DMS153 (cell line): ENCODE data around the gene DHRS9.
A peak's percentile ranks its signal among the peaks of the same experiment; 100 is the strongest.
"Not testable (repeated sequence)": the region's sequence is repeated elsewhere in the genome, so short reads cannot be mapped to it uniquely, and the experiment has no call there.

Experiments
- DNase-seq: peaks from one replicate; lab custom pipeline; 2025; lab: John Stamatoyannopoulos, UW

The DHRS9 gene

DNA sequence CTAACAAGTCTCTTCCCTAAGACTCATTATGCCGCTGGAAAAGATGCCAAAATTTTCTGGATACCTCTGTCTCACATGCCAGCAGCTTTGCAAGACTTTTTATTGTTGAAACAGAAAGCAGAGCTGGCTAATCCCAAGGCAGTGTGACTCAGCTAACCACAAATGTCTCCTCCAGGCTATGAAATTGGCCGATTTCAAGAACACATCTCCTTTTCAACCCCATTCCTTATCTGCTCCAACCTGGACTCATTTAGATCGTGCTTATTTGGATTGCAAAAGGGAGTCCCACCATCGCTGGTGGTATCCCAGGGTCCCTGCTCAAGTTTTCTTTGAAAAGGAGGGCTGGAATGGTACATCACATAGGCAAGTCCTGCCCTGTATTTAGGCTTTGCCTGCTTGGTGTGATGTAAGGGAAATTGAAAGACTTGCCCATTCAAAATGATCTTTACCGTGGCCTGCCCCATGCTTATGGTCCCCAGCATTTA, 26.3 kb downstream of the DHRS9 start:
- DNase-seq, result no peak

DNA sequence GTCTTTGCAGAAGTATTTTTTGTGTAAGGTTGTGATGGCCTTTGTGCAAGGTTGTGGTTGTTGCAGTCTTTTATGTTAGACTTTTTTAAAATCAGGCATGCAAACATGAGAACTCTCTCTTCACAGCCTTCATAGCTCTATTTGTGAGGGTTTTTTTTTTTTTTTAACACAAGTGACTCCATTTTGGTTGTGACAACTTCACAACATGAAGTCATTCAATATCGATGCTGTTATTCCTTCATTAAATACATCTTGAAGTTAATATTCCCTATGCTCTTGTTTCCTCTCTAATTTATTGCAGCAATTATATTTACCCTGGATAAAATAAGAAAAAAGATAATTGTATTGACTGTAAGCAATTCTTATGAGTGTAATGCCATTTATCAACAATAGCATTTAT, 35.5 kb downstream of the DHRS9 start:
- DNase-seq, result no peak

DNA sequence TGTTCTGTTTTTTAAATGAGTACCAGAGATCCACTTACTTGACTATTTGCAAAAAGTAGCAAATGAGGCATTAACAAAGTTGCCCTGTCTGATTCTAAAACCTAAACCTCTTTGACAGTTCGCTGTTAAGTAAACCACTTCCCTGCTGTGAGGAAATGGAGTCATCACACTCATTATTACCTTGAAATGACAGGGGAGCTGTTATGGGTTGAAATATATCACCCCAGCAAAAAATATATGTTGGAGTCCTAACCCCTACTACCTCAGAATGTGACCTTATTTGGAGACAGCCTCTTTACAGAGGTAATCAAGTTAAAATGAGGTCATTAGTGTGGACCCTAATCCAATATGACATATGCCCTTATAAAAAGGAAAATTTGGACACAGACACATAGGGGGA, 36.1 kb downstream of the DHRS9 start:
- no peak for DNase-seq

- no peak for DNase-seq
These were observed 36.8 kb downstream of the DHRS9 start for GRCh38 chr2:169106134-169106533.

- DNase-seq, result no peak
These were observed 37.5 kb downstream of the DHRS9 start for GRCh38 chr2:169106563-169107545.

GRCh38 chr2:169107645-169108044, 38.3 kb downstream of the DHRS9 start:
- no peak for DNase-seq

GRCh38 chr2:169108099-169108884, 38.9 kb downstream of the DHRS9 start:
- no peak for DNase-seq

GRCh38 chr2:169109502-169110409, 40.4 kb downstream of the DHRS9 start:
- DNase-seq, result peak; percentile 55

DNA sequence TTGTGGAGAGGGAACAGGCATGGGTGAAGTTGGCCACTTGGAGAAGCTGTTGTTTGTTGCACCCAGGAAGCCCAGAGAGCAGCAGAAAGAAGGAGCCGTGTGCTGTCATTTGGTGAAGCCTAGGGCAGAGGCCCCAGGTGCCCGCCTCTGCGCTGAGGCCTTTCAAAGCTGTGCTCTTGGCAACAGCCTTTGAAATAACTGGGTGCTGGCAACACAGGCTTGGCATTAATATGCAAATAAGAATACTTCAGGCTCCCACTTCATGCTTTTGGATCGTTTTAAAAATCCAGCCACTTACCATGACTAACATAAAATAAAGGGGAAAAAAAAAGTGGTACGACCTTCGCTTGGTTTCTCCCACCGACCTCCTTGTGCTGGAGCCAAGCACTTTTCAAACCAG, 41.1 kb downstream of the DHRS9 start:
- DNase-seq, result no peak

- no peak for DNase-seq
These were observed 41.6 kb downstream of the DHRS9 start for GRCh38 chr2:169110916-169111315.

DNA sequence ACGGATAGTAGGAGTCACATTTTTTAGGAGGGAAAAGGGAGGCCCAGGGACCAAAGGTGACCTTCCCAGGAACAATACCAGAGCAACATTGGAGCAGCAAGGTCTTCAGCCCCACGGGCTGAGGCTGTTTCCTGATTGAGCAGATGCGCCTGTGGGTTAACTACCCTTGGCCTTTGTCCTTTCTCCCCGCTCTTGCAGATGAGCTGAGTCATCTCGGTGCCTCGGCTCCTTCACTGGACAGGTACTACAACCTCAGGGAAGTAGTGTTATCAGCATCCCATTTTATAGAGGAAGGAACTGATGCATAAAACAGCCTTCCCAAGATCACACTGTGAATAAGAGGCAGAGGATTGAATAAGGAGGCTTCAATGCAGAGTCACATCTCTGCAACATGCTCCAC, 43.5 kb downstream of the DHRS9 start:
- no peak for DNase-seq

DNA sequence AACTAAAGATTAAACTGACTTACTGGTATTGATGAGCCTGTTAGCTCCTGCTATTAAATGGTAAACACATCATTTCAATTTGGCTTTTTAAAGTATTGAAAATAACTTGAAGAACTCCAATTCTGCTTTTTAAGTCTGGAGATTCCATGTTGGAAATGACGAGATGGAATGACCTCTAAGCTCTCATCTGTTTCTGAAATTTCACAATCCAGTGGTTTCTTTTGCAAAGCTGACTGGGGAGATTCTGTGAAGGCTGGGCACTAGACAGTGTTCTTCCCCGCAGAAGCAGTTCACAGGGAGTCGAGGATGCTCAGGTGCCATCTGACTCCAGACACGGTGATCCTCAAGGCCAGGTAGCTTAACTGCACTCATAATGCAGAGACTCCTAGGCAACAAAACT, 44.7 kb downstream of the DHRS9 start:
- DNase-seq, result no peak

DNA sequence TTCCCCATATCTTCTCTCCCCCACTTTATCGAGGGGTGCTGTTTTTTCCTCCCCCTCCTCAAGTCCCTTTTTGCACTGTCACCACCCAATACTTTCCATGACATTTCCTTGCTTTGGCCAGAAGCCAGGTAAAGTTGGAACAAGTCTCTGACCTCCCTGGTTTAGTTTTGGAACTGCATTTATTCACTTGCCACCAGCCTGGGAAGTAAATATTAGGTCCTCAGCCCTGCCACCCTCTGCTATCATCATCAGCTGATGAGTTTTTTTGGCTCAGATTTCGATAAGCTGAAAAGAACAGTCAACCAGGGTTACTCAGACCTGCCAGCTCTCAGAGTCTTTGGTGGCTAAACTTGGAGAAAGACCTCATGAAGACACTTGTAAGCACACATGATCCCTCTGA, 47.0 kb downstream of the DHRS9 start:
- DNase-seq, result no peak

GRCh38 chr2:169116993-169117392, 47.6 kb downstream of the DHRS9 start:
- no peak for DNase-seq

DNA sequence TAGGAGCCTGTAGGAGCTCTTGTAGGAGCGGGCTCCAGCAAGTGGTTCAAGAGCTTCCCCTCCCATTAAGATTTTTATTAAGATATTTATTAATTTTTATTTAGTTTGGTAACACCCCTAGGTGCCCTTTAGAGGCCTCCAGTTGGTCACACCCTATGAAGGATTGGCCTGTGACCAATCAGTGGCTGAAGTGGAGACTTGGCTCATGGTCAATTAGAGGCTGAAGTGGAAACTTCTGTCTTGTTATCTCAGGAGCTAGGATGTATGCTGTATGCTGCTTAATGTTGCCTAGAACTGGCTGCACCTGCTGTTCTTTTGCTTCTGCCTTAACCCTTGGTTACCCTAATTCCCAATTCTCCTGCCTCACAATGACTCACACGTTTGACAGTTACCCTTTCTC, 48.7 kb downstream of the DHRS9 start:
- no peak for DNase-seq

DNA sequence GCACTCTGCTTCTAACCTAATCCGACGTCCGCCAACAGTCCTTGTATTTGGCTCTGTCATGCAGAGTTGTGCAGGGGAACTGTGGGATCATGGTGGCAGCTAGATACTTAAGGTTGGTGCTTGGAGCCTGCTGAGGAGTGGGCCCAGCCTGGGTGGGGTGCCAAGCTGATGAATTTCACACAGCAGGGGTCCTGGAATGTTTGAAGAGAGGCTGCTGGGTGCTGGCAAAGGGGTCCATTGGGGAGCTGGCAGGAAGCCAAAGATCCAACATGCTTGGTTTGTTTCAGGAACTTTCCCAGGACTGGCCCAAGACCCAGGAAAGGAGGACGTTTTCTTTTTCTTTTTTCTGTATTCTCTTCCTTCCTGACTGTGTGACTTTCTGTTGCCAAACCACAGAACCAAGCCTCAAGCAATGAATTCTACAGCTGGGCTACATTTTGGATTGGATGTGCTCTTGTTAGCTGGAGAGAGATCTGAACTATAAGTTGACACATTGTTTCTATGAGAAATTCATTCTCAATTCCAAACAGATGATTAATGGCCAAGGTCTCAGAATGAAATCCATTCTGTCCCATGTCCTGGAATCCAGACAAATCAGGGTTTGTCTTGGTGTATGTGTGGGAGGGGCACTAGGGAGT, 49.9 kb downstream of the DHRS9 start:
- no peak for DNase-seq

- no peak for DNase-seq
These were observed 50.5 kb downstream of the DHRS9 start for GRCh38 chr2:169119851-169120250.

DNA sequence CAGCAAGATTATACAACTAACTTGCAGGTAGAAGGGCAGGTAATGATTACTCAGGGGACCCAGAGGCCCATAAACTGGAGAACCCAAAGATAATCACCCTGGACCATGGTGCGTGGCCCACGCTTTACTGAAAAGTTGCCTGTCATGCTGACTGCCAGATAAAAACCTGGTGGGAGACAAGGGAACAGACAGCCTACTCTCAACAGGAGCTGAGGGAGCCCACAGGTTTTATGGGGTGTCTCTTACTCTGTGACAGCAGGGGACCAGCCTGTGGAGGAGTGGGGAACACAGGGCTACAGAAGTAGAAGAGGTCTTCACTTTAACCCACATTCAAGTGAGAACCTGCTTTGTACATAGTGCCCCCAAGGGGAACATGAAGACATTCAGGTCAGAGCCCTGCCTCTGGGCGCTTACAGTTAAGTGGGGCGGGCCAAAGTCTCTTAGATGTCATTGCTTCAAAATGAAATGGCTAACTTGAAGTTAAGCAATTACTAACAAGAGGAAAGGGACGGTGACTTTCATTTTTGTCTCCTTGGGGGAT, 60.4 kb downstream of the DHRS9 start:
- no peak for DNase-seq

DNA sequence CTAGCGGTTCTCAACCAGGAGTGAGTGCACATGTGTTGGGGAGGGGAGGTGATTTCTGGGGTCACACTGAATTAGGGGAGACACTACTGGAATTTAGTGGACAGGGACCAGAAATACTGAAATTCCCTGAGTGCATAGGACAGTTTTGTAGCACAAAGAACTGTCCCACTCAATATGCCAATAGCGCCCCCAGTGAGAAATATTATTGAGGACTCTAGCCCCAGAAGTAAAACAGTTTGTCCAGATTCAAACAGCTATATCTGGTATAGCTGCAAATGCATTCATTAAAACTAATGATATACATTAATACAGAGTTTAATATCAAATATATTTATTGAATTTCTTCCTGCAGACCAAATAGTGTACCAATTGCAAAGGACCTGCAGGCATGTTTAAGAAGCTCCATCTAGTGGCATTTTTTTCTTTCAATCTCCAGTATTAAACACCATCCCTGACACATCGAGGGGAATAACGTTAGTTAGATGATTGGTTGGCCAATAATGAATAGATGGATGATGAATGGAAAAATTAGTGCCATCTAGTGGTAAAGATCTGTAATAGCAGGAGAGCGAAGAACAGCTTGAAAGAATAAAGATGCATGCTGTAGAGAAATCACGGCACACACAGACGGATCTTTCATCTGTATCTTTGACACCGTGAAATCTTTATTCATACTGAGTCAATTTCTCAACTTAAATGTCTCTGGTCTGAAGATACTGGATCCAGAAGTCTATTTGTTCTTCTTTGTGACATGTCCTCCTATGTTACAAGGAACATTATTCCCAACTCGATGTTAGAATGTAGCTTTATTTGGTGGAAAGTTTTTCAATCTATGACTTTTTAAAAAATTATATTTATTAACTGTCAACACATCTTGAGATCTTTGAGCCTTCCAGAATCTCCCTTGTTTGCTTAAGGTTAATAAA, 62.5 kb downstream of the DHRS9 start:
- no peak for DNase-seq

GRCh38 chr2:169134272-169134671, 64.9 kb downstream of the DHRS9 start:
- DNase-seq, result not testable (repeated sequence)
